Right cardiac atrium (tissue), 5 donors: ENCODE data around the gene NKX6-2. TPM values are rescaled to one million over a fixed set of nuclear protein-coding genes. Genes with fewer than 3 reads are reported as not detected.

Experiments used
- ATAC-seq, 2 donors: fragments of 200-7000 bp; cut with Tn5 transposase; one replicate each; pipeline versions ENCODE4 v1.8.0 to v1.9.1; 2020; ENCODE audit warnings: moderate library complexity in 2 of 2, mild to moderate bottlenecking in 1 of 2
- DNase-seq, 3 donors: peaks; one replicate each; pipeline ENCODE4 v3.0.0-alpha.2; 2020
- H3K27ac ChIP-seq: one replicate; pipeline ENCODE4 v1.5.1; 2013; ENCODE audit warnings: mild to moderate bottlenecking, low read length, control low read depth, moderate library complexity
- H3K27me3 ChIP-seq: one replicate; pipeline ENCODE4 v1.6.1; 2013; ENCODE audit not compliant: control insufficient read depth, insufficient read depth
- H3K4me1 ChIP-seq: one replicate; pipeline ENCODE4 v1.6.1; 2013; ENCODE audit warnings: low read length; ENCODE audit not compliant: control insufficient read depth, insufficient read depth
- H3K4me3 ChIP-seq: one replicate; pipeline ENCODE4 v1.5.1; 2013; ENCODE audit warnings: low read length, control low read depth
- H3K9me3 ChIP-seq: one replicate; pipeline ENCODE4 v1.6.1; 2013; ENCODE audit warnings: low read length; ENCODE audit not compliant: control insufficient read depth
- WGBS: extraction: QIAGEN DNeasy Blood & Tissue Kit; methylation state at CpG from one replicate; pipeline ENCODE4 v1.1.7; 2013; 5-methylcytosine and 5-hydroxymethylcytosine counted together
- intact Hi-C, 4 donors: fragments of 100-400 bp; cut with DNase I; formaldehyde crosslinking; loops; one replicate each; pipeline versions ENCODE4 v1.11.0 to v1.14.0; 2022 to 2023
- polyA plus RNA-seq: library from polyadenylated mRNA; stranded (reverse); fragments of 200-250 nt; gene quantifications from one replicate; pipeline ENCODE4 v1.2.3, GENCODE V29; 2013
- total RNA-seq, 4 donors: library from RNA; stranded (reverse); fragmentation: NEBNext Ultra II Directional; extraction: Animal tissue kit (Norgen Biotek cat#: 25700); gene quantifications; one replicate each; pipeline ENCODE4 v1.2.1, GENCODE V29; 2021
- donor health status: healthy with polysubstance abuse.
- donor health status: DM: no; HTN: yes; CAD: no.
- donor health status: DM: no; HTN: no; CAD: no.
- donor health status: DM: no; HTN: yes; CAD: no; lungs with severe emphysema.
- donor health status: DM: yes; HTN: yes; CAD: no.

Gene NKX6-2
- total and polyA plus RNA-seq, 5 donors, result 0.32 TPM; not detected in 4

- ATAC-seq, result no peak
- H3K27ac ChIP-seq, result no peak overlapping the region
- no peaks in the 10 kb centered on the region for H3K9me3 ChIP-seq
- no peak for DNase-seq
- intact Hi-C loops, result no loop called here
- 84% methylated on average over 12 of the region's 12 CpGs for WGBS
- no peaks in the 10 kb centered on the region for H3K4me1 ChIP-seq
- no peak overlapping the region for H3K4me3 ChIP-seq
- no peaks in the 10 kb centered on the region for H3K27me3 ChIP-seq
These were observed 43.1 kb downstream of the NKX6-2 start for GRCh38 chr10:132742837-132743194.

- no peak overlapping the region for H3K4me3 ChIP-seq
- WGBS, result 91% methylated on average over 27 of the region's 27 CpGs
- H3K4me1 ChIP-seq, result no peaks in the 10 kb centered on the region
- H3K27ac ChIP-seq, result no peak overlapping the region
- ATAC-seq (no peak), DNase-seq (no peak)
- intact Hi-C loops, result no loop called here
- no peaks in the 10 kb centered on the region for H3K9me3 ChIP-seq
- H3K27me3 ChIP-seq, result no peaks in the 10 kb centered on the region
These were observed 43.6 kb downstream of the NKX6-2 start for GRCh38 chr10:132742167-132742836.

- 84% methylated on average over 6 of the region's 6 CpGs for WGBS
- intact Hi-C loops, result no loop called here
- no peak for DNase-seq
- ATAC-seq, result no peak
- H3K27ac ChIP-seq, result no peak overlapping the region
- H3K27me3 ChIP-seq, result no peaks in the 10 kb centered on the region
- no peaks in the 10 kb centered on the region for H3K9me3 ChIP-seq
- no peak overlapping the region for H3K4me3 ChIP-seq
- H3K4me1 ChIP-seq, result no peaks in the 10 kb centered on the region
These were observed 45.4 kb downstream of the NKX6-2 start for GRCh38 chr10:132740588-132740987.

GRCh38 chr10:132739225-132739613 lies 46.7 kb downstream of the NKX6-2 start:
- no peak overlapping the region for H3K4me3 ChIP-seq
- H3K27ac ChIP-seq, result no peak overlapping the region
- WGBS, result 90% methylated on average over 14 of the region's 14 CpGs
- intact Hi-C loops, result no loop called here
- ATAC-seq, result no peak
- DNase-seq, result no peak
- H3K9me3 ChIP-seq, result no peaks in the 10 kb centered on the region
- no peaks in the 10 kb centered on the region for H3K27me3 ChIP-seq
- no peaks in the 10 kb centered on the region for H3K4me1 ChIP-seq

GRCh38 chr10:132738454-132739224 lies 47.3 kb downstream of the NKX6-2 start:
- Histone ChIP-seq H3K27me3 (no peaks in the 10 kb centered on the region), H3K4me3 (no peak overlapping the region), H3K4me1 (no peaks in the 10 kb centered on the region), H3K9me3 (no peaks in the 10 kb centered on the region), H3K27ac (no peak overlapping the region)
- ATAC-seq (no peak), DNase-seq (no peak)
- WGBS, result 91% methylated on average over 25 of the region's 25 CpGs
- intact Hi-C loops, result no loop called here

GRCh38 chr10:132737390-132738048 lies 48.4 kb downstream of the NKX6-2 start:
- no peak for DNase-seq
- intact Hi-C loops, result no loop called here
- WGBS, result 90% methylated on average over 16 of the region's 16 CpGs
- ATAC-seq, result peak; percentile 19 to 34
- Histone ChIP-seq H3K4me3 (no peak overlapping the region), H3K9me3 (no peaks in the 10 kb centered on the region), H3K27me3 (no peaks in the 10 kb centered on the region), H3K27ac (no peak overlapping the region), H3K4me1 (no peaks in the 10 kb centered on the region)

GRCh38 chr10:132735923-132736391 lies 50.0 kb downstream of the NKX6-2 start:
- no peak for DNase-seq
- Histone ChIP-seq H3K9me3 (no peaks in the 10 kb centered on the region), H3K27ac (no peak overlapping the region), H3K4me3 (no peak overlapping the region), H3K27me3 (no peaks in the 10 kb centered on the region), H3K4me1 (no peaks in the 10 kb centered on the region)
- no peak for ATAC-seq
- 90% methylated on average over 24 of the region's 24 CpGs for WGBS
- intact Hi-C loops, result no loop called here

GRCh38 chr10:132735341-132735775 lies 50.6 kb downstream of the NKX6-2 start:
- Histone ChIP-seq H3K4me1 (no peaks in the 10 kb centered on the region), H3K4me3 (no peak overlapping the region), H3K9me3 (no peaks in the 10 kb centered on the region), H3K27me3 (no peaks in the 10 kb centered on the region), H3K27ac (no peak overlapping the region)
- intact Hi-C loops, result no loop called here
- WGBS, result 92% methylated on average over 19 of the region's 19 CpGs
- no peak for DNase-seq
- ATAC-seq, result no peak

- Histone ChIP-seq H3K4me3 (no peak overlapping the region), H3K4me1 (no peaks in the 10 kb centered on the region), H3K9me3 (no peaks in the 10 kb centered on the region), H3K27me3 (no peaks in the 10 kb centered on the region), H3K27ac (no peak overlapping the region)
- intact Hi-C loops, result no loop called here
- DNase-seq (no peak), ATAC-seq (no peak)
- 93% methylated on average over 19 of the region's 19 CpGs for WGBS
These were observed 52.0 kb downstream of the NKX6-2 start for GRCh38 chr10:132733926-132734325.
